ENCODE data around the gene SMIM23.

GRCh38 chr5:171830686-171831085, 45.1 kb downstream of the SMIM23 start:
- TF ChIP-seq CTCF (conservative IDR thresholded peaks at IDR 0.05; ENCODE audit: low read depth in 2 of 2): no peak
- TF ChIP-seq POLR2AphosphoS5 (IDR thresholded peaks at IDR 0.05; ENCODE audit: low read depth): no peak
- TF ChIP-seq EZH2phosphoT487 (IDR thresholded peaks at IDR 0.05; ENCODE audit: unreplicated experiment): no peak
- TF ChIP-seq EZH2 (IDR thresholded peaks at IDR 0.05; ENCODE audit: low read depth, unreplicated experiment): no peak
- no peak for TF ChIP-seq CREB1 (CRISPR knock-in tag; IDR thresholded peaks at IDR 0.05; ENCODE audit: low read depth)
- TF ChIP-seq REST (IDR thresholded peaks at IDR 0.05; ENCODE audit: unreplicated experiment): no peak
